AG04449 (cell line): ENCODE results near the gene UBE2E1.

Experiments used
- CTCF ChIA-PET: fragments of 350-600 bp; formaldehyde crosslinking; extraction: SDS; loops from one replicate; lab custom pipeline; 2021; ENCODE audit warnings: antibody characterized with exemption; lab: Yijun Ruan, JAX
- POLR2A ChIA-PET: fragments of 400-600, 350-600 bp; formaldehyde crosslinking; extraction: SDS; loops from one replicate; lab custom pipeline; 2020; ENCODE audit warnings: antibody characterized with exemption, inconsistent platforms; lab: Yijun Ruan, JAX
- DNase-seq: peaks from one replicate; pipeline ENCODE4 v3.0.0-alpha.2; 2010; ENCODE audit warnings: low read depth, low spot score
- H3K4me3 ChIP-seq: 2 replicates; pipeline ENCODE4 v1.5.1; 2011; ENCODE audit warnings: low read depth, mild to moderate bottlenecking, control low read depth, low read length
- TF ChIP-seq, protein P1 (sequence below): IDR thresholded peaks from one replicate; pipeline ENCODE4 v1.5.1; 2011; ENCODE audit warnings: mild to moderate bottlenecking, moderate library complexity, low read length, control low read depth, inconsistent platforms; ENCODE audit not compliant: insufficient read depth; ENCODE audit errors: missing control alignments

Gene UBE2E1

DNA sequence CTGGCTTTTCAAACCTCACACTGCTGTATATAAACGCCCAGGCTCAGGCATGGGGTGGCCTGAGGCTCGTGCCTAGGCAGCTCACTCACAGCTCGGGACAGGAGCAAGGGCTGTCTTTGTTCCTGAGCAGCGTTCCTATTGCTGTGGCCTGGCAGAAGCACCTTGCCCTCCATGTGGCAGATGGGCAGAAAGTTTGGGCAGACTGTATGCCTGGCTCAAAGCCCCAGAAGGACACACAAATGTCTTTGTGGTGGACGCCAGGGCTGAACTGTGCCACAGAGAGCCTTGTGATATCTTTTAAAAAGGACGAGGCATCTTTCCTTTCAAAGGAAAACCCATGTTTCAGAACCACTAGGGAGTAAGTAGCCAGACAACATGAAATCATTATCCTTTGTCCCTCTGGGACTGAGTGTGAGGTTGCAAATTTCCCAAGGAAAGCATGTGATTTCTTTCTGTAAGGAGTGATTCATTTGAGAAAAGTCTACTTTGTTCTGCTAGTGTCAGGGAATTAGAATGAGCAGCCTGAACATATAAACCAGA lies 29.3 kb upstream of the UBE2E1 start:
- peak; percentile 73 for DNase-seq
- POLR2A ChIA-PET, result no interaction called here

DNA sequence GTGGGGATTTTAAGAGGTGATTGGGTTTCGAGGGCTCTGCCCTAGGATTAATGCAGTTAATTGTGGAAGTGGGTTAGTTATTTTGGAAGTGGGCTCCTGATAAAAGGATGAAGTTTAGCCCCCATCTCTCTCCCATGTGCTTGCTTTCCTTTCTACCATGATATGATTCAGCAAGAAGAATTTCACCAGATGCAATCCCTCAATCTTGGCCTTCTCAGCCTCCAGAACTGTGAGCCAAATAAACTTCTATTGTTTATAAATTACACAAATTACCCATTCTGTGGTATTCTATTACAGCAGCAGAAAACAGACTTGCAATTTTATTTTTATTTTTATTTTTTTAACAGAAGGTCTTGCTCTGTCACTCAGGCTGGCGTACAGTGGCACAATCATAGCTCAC lies 27.3 kb upstream of the UBE2E1 start:
- TF ChIP-seq, protein P1, sequence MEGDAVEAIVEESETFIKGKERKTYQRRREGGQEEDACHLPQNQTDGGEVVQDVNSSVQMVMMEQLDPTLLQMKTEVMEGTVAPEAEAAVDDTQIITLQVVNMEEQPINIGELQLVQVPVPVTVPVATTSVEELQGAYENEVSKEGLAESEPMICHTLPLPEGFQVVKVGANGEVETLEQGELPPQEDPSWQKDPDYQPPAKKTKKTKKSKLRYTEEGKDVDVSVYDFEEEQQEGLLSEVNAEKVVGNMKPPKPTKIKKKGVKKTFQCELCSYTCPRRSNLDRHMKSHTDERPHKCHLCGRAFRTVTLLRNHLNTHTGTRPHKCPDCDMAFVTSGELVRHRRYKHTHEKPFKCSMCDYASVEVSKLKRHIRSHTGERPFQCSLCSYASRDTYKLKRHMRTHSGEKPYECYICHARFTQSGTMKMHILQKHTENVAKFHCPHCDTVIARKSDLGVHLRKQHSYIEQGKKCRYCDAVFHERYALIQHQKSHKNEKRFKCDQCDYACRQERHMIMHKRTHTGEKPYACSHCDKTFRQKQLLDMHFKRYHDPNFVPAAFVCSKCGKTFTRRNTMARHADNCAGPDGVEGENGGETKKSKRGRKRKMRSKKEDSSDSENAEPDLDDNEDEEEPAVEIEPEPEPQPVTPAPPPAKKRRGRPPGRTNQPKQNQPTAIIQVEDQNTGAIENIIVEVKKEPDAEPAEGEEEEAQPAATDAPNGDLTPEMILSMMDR, result no peak
- DNase-seq, result no peak
- H3K4me3 ChIP-seq, result no peak overlapping the region
- ChIA-PET CTCF (no interaction called here), POLR2A (no interaction called here)

More for the DNA sequence above, 29.3 kb upstream of the UBE2E1 start:
- CTCF ChIA-PET, result interaction anchor here (1.4 kb wide), 1 partner anchor 15 kb away, joined by 4 read pairs; no protein-coding TSS in a partner anchor
- no peak overlapping the region for H3K4me3 ChIP-seq
- TF ChIP-seq, protein P1, result no peak

- TF ChIP-seq, protein P1, result no peak
- no peak for DNase-seq
- POLR2A ChIA-PET, result no interaction called here
- no peak overlapping the region for H3K4me3 ChIP-seq
- CTCF ChIA-PET, result no interaction called here
Measured at GRCh38 chr3:23779841-23780240, 25.9 kb upstream of the UBE2E1 start.

- TF ChIP-seq, protein P1, result no peak
- H3K4me3 ChIP-seq, result no peak overlapping the region
- POLR2A ChIA-PET, result no interaction called here
- DNase-seq, result no peak
- CTCF ChIA-PET, result no interaction called here
Measured at GRCh38 chr3:23781051-23781450, 24.7 kb upstream of the UBE2E1 start.

- DNase-seq, result no peak
- ChIA-PET POLR2A (no interaction called here), CTCF (no interaction called here)
- H3K4me3 ChIP-seq, result no peak overlapping the region
- TF ChIP-seq, protein P1, result no peak
Measured at GRCh38 chr3:23781871-23782270, 23.9 kb upstream of the UBE2E1 start.

GRCh38 chr3:23785097-23785645 lies 20.6 kb upstream of the UBE2E1 start:
- DNase-seq, result no peak
- TF ChIP-seq, protein P1, result no peak
- CTCF ChIA-PET, result interaction anchor here (0.9 kb wide), 1 partner anchor 11 kb away, joined by 3 read pairs; no protein-coding TSS in a partner anchor
- H3K4me3 ChIP-seq, result no peak overlapping the region
- POLR2A ChIA-PET, result no interaction called here
